Mammary epithelial cell (primary cell): ENCODE results near the gene EMX1.

Experiments used
- EZH2 ChIP-seq: IDR thresholded peaks from 2 replicates; pipeline ENCODE4 v1.6.1; 2012; ENCODE audit warnings: low read length, inconsistent platforms, borderline replicate concordance
- TF ChIP-seq, protein P1 (sequence below), 2 donors: IDR thresholded peaks in 1 of 2; conservative IDR thresholded peaks in 1 of 2; 2 replicates each; pipeline ENCODE4 v1.5.1; 2011 to 2012; ENCODE audit warnings: inconsistent platforms in 2 of 2, low read length in 2 of 2, mild to moderate bottlenecking in 2 of 2, control low read depth in 1 of 2, low read depth in 1 of 2; ENCODE audit not compliant: insufficient read depth in 1 of 2; ENCODE audit errors: extremely low read depth in 1 of 2

DNA sequence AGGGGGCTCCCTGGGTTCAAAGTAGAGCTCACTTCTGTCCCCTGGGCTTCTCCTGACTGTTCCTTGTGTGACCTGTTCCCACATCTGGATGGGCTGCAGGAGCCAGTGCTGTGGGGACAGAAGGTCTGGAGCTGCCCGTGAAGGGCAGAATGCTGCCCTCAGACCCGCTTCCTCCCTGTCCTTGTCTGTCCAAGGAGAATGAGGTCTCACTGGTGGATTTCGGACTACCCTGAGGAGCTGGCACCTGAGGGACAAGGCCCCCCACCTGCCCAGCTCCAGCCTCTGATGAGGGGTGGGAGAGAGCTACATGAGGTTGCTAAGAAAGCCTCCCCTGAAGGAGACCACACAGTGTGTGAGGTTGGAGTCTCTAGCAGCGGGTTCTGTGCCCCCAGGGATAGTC is 15.5 kb downstream of the EMX1 start:
- TF ChIP-seq, protein P1, sequence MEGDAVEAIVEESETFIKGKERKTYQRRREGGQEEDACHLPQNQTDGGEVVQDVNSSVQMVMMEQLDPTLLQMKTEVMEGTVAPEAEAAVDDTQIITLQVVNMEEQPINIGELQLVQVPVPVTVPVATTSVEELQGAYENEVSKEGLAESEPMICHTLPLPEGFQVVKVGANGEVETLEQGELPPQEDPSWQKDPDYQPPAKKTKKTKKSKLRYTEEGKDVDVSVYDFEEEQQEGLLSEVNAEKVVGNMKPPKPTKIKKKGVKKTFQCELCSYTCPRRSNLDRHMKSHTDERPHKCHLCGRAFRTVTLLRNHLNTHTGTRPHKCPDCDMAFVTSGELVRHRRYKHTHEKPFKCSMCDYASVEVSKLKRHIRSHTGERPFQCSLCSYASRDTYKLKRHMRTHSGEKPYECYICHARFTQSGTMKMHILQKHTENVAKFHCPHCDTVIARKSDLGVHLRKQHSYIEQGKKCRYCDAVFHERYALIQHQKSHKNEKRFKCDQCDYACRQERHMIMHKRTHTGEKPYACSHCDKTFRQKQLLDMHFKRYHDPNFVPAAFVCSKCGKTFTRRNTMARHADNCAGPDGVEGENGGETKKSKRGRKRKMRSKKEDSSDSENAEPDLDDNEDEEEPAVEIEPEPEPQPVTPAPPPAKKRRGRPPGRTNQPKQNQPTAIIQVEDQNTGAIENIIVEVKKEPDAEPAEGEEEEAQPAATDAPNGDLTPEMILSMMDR (conservative IDR thresholded peaks at IDR 0.05 in 1 of 2, IDR thresholded peaks at IDR 0.05 in 1 of 2; ENCODE audit: extremely low read depth in 1 of 2, insufficient read depth in 1 of 2, low read depth in 1 of 2, low read length in 2 of 2) = no peak
- no peak for TF ChIP-seq EZH2
